Activated CD8-positive, alpha-beta memory T cell treated with anti-CD3 and anti-CD28 coated beads, Interleukin-2, amount 50 U/mL, for 48 hours (primary cell): Measurements from ENCODE around the gene VTI1A.

ENCODE experiments used
- DNase-seq: peaks from one replicate; pipeline ENCODE4 v3.0.0-alpha.2; 2020

The VTI1A gene

DNA sequence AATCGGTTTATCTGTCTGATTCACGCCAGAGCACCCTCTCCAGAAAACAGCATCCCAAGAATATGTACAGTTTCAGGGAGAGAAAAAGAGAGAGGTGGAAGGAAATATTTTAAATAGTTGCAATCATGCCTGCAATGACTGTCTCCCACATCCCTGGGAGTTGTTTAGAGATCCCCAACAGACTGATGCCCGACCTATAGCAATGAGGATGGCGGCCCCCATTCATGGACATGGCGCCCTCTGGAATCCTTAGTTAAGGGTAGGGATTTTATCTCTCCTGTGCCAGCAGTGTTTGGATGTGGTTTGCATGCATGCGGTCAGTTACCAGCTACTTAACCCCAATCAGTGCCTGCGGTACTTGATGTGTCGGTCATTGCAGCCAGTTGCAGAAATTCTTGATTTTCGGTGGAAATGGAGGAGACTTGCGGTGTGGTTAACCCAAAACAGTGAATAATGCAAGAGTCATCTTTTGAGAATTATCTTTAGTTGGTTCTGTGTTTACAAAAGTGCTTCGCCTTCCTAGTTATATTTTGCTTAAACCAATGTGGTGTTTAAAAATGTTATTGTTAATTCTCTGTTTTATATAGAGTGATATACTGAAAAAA is 317.0 kb downstream of the VTI1A start:
- no peak for DNase-seq

GRCh38 chr10:112765717-112766235 is 318.8 kb downstream of the VTI1A start:
- no peak for DNase-seq

GRCh38 chr10:112766636-112767035 is 319.6 kb downstream of the VTI1A start:
- DNase-seq = no peak

- no peak for DNase-seq
Measured at GRCh38 chr10:112767156-112767555, 320.1 kb downstream of the VTI1A start.

GRCh38 chr10:112768121-112768520 is 321.1 kb downstream of the VTI1A start:
- DNase-seq = no peak

- no peak for DNase-seq
Measured at GRCh38 chr10:112769081-112769480, 322.1 kb downstream of the VTI1A start.

DNA sequence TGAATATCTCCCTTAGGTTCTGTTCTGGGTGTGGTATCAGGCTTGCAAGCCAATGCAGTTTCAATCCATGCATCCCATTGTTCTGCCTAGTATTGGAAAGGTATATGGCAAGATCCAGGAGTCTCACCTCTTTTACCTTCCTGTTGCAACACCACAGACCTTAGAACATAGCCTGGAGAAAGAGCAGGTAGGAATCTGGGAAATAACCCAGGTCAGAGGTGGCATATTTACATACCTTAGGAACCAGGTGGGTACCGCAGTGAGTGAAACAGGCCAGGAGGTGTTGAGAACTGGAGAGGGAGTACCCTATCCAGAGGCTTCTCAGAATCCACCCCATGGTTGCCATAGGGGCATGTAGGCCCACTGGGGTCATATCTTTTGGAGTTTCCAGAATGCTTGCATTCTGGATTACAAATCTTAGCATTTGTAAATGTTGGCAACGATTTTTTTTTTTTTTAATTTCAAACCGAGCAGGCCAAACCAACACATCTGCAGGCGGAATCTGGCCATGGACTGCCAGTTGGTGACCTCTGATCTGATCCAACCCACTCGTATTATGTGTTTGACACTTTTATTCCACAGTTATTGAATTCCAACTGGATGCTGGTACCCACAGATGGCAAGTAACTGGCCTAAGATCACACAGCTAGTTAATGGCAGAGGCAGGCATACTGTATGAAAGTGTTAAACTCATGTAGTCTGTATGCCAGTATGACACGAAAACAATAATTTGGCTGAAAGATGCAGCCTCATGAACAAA is 322.8 kb downstream of the VTI1A start:
- no peak for DNase-seq

GRCh38 chr10:112771733-112772132 is 324.7 kb downstream of the VTI1A start:
- DNase-seq = no peak

- no peak for DNase-seq
Measured at GRCh38 chr10:112773783-112774182, 326.8 kb downstream of the VTI1A start.

DNA sequence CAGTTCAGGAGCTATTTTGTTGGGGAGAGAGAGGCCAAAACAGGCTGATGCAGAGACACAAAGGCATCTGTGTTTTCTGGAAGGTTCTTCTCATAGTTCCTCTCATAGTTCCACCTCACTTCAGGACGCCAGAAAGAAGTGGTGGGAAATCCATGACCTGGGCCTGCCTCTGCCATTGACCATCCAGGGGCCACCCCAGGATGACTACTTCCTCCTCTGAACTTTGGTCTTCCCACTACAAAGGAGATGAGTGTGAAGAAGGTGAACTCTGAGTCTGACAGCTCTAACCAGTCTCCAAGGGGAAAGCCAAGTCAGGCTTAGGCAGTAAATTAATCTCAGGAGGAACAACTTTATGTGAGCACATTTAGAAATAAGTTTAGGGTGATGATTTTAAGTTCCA is 327.2 kb downstream of the VTI1A start:
- DNase-seq = no peak

DNA sequence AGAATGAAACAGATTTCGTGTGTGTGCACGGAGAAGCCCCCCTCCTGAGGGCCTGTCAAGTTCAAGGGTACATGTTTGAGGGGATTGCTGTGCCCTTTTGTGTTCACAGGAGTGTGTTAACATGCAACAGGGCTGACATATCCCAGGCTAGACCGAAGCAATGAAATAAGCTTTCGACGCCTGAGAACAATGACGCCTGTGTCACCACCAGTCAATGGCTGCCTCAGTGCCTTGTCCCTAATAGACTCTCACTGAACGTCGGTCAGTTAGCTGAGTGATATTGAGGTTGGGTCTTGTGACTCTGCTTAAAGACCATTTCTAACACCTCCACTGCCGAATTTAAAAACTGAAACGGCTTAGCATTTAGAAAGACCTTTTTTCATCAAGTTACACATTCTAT is 327.8 kb downstream of the VTI1A start:
- no peak for DNase-seq

DNA sequence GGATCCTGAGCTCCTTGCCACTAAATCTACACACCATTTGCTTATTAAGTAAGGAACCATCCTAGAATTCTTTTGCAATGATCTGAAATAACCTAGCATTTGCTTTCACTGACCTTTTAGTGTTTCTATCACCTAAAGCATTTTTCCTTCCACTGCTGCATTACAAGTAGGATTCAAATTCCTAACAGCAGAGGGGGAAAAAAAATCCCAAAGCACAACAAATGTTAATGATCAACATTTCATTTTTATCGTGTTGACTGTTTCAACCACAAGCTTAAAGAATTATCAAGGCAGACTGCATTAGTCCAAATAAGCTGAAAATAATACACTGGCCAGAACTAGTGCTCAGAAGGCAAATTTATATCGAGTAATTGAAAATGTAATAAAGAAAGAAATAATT is 328.4 kb downstream of the VTI1A start:
- no peak for DNase-seq

DNA sequence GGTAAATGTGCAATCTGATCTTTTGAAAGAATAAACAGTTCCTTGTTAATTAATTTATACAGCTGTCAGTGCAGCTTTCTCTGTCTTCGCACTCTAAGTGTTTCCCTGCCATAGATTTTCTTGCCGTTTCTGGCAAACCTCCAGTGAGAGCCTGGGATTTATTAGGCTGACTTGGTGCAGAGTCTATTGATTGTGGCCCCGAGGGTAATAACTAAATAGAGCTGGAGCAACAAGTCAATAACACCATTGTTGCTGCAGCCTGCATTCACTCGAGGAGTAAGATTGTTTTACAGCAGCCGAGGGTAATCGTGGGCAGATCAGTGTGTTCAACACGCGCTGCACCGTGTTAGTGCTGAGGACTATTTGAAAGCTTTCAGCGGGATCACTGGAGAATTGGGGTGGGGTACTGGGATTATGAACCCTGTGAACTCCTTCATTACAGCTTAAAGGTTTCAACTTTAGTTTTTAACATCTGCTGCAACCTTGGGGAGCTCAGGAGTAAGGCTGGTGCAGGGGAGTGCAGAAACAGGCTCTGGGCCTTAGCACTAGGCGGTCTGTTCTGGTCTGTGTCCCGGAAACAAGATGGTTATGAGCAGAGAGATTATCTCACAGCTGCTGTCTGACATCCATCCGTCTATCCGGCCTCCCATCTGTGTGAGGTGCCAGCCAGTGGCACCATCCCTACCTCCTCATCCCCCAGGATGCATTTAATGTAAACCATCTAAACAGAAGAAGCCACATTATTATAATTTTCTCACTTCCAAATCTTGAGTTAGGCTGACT is 329.1 kb downstream of the VTI1A start:
- no peak for DNase-seq

GRCh38 chr10:112778579-112778978 is 331.6 kb downstream of the VTI1A start:
- DNase-seq = no peak

- DNase-seq = no peak
Measured at GRCh38 chr10:112779025-112779770, 332.2 kb downstream of the VTI1A start.

DNA sequence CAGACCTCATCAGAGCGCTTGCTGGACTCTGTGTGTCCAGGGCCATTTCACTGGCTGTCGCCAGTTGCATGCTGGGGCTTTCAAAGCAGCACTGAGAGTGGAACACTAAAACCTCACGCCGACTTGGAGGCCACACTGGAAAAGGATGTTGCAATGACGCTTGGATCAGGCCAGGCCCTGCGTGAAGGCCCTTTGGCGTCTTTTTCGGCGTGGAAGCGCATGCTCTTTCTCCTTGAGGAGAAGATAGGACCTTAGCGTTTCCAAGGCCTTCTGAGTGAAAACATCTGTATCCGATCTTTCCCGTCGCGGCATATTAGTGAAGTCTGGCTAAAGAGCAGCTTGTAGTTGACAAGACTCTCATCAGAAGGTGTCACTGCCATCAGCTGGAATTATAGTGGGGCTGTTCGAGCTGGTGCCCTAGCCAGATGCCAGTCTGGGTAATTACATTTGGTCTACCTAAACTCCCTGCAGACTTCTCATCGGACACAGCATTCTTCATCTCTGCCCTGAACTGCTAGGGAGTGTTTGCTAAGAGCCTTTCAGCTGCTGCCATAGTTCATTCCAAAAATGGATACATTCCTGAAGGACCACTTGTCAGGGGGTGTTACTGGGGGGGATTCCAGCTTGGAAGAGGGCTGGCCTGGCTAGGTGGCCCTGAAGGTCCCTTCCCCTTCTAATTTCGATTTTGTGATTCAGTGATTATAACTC is 335.3 kb downstream of the VTI1A start:
- no peak for DNase-seq

GRCh38 chr10:112783351-112784021 is 336.5 kb downstream of the VTI1A start:
- DNase-seq = no peak

- DNase-seq = no peak
Measured at GRCh38 chr10:112784022-112784461, 337.0 kb downstream of the VTI1A start.

GRCh38 chr10:112785089-112785488 is 338.1 kb downstream of the VTI1A start:
- no peak for DNase-seq

GRCh38 chr10:112789248-112789647 is 342.2 kb downstream of the VTI1A start:
- DNase-seq = no peak

GRCh38 chr10:112790030-112790429 is 343.0 kb downstream of the VTI1A start:
- DNase-seq = no peak

GRCh38 chr10:112790921-112791320 is 343.9 kb downstream of the VTI1A start:
- DNase-seq = no peak
